ENCODE results near the gene WDR93. TPM values are rescaled to one million over a fixed set of nuclear protein-coding genes. Genes with fewer than 3 reads are reported as not detected.
A peak's percentile ranks its signal among the peaks of the same experiment; 100 is the strongest.

Gene WDR93
- total RNA-seq (2014; rRNA removed; shearing (Covaris generic)): 0.10 and 0.48 TPM in 2 replicates

DNA sequence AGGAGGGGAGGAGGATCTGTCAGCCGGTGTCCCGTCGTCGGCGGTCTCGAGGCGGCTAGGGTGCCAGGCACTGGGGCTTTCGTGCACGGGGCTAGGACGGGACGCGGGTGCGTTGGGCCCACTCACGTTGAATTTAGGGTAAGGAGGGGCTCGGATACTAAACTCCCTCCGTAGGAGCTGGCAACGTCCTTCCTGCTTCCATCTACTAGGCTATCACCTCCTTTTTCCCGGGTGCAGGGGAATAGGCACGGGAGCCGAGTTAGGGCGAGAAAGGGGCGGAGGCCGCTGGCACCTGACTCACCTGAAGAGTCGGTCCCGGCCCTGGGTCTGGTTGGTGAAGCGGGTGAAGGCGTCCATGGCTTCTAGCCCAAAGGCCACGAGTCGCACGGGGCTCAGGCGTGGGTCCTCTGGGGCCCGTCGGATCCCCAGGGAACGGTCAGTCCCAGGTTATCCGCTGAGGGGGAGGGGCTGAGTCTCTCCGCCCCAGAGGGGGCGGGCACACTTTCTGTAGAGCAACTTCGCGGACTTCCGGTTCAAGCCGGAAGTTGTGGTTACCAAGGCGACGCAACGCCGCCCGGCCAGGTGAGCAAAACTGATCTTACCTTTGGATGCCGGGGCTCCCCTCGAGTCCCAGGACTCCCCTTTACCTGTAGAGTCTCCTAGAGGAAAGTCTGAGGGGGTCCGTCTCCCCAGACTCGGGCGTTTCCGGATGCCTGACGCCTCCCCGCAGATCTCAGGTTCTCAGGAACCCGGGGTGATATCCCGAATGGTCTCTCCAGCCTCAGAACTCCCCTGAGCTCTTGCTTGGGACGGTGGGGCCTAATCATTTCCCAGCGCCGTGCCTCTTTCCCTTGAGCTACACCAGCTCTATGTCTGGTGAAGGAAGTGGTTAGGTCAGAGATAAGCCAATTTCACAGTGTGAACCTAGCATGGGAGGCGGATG lies at the start of gene WDR93, which contains the start of gene PEX11A:
Gene WDR93 (plus strand): TSS at position 536 of the 943 bp plus-strand sequence. CDS start 10,936 bp downstream, outside the sequence.
Gene PEX11A (minus strand): TSS at position 479 of the 943 bp plus-strand sequence. CDS start 122 bp downstream, at position 357.
- DNase-seq (ENCODE audit: low read depth): peak; percentile 72

DNA sequence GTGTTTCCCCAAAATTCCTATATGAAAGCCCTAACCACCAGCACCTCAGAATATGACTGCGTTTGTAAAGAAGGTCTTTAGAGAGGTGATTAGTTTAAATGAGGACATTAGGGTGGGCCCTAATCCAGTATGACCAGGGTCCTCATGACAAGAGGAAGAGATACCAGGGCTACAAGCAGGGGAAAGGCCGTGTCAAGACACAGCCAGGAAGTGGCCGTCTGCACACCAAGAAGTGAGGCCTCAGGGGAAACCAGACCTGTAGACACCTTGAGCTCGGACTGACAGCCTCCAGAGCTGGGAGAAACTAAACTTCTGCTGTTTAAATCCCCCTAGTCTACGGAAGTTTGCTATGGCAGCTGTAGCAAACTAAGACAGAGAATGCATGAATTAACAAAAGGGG lies 49.6 kb upstream of the WDR93 start:
- no peak for DNase-seq (ENCODE audit: low read depth)

DNA sequence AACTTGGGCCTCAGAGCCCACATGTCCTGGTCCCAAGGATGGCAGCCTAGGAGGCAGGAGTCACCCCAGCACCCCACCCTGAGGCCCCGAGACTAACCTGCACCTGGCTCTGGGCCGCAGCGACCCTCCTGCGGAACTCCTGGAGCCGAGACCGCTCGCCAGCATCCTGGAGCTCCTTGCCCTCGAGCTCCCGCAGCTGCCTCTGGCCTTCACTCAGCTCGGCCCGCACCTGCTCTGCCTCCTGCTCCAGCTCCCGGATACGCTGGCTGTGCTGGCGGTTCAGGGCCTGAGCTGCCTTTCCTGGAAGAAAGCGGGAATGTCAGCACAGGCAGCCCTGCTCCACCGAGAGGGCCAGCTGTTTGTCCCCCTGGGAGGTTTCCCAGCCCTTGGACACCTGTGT lies 48.5 kb upstream of the WDR93 start:
- no peak for DNase-seq (ENCODE audit: low read depth)

DNA sequence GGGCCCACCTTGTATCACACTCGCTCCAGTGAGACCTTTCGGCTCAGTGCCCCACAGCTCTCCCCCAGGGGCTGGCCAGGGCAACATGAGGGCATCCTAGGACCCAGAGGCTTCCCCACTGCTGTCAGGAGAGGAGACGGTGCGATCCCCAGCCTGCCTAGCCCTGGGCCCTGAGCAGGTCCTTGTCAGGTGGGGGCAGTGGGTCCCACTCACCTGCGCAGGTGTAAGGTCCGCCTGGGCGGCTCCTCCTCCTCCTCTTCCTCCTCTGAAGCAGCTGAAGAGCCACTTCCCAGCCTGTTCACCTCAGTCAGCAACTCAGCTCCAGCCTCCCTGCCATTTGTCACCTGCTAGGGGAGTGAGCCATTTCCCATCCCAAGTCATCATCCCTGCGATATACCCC lies 44.9 kb upstream of the WDR93 start:
- DNase-seq (ENCODE audit: low read depth): no peak

DNA sequence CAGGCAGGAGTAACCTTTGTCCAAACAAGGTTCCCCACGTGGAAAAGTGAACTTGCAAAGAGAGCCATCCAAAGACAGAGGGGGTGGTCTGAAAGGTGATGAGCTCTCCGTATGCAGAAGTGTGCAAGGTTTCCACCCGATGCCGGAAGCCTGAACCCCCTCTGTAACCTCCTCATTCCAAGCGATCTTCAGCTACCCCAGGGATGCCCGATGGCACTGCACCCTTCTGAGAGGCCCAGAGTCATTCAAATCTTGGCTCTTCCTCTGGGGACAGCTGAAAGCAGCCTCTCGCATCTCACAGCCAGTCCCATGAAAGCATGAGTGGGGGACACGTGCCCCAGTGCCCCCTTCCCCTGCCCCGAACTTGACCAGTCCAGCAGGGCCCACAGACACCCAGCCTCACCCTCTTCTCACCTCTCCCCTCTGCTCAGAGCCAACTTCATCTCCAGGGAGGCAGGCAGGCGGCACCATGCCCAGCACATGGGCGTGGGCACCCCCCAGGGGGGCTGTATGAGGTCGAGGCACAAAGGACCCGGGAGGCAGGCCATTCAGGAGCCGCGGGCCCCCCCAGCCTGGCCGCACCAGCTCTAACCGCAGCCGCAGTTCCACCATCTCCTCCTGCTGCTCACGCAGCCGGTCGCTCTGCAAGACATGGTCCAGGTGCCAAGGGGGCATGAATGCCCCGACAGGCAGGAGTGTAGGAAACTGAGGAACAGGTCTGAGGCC lies 44.0 kb upstream of the WDR93 start:
- DNase-seq (ENCODE audit: low read depth): no peak

DNA sequence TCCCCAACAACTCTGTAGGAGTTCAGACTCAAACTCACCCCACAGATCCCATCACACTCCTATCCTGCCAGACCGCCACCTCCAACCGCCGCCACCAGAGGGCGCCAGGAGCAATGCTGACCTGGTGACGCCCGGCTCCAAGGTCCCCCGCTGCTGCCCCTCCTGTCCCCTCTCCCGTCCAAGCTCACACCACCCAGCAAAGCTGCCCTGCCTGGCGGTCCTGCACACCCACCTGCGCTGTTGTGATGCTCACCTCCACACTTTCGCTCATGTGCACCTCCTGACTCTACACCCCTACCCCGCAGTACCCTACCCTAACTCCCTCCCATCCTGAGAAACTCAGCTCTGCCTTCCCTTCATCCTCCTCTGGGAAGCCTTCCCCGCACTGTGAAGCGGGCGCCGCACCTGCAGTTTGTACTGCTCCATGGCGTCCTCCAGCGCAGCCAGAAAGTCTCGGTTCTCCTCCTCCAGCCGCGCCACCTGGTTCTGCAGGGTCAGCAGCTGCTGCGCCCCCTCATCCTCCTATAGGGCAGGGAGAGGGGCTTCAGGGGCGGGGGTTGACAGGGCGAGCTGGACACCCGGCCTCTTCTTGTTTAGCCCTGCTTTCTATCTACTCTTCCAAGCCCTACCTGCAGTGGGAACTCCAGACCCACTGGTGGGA lies 43.3 kb upstream of the WDR93 start:
- peak; percentile 58 for DNase-seq (ENCODE audit: low read depth)

DNA sequence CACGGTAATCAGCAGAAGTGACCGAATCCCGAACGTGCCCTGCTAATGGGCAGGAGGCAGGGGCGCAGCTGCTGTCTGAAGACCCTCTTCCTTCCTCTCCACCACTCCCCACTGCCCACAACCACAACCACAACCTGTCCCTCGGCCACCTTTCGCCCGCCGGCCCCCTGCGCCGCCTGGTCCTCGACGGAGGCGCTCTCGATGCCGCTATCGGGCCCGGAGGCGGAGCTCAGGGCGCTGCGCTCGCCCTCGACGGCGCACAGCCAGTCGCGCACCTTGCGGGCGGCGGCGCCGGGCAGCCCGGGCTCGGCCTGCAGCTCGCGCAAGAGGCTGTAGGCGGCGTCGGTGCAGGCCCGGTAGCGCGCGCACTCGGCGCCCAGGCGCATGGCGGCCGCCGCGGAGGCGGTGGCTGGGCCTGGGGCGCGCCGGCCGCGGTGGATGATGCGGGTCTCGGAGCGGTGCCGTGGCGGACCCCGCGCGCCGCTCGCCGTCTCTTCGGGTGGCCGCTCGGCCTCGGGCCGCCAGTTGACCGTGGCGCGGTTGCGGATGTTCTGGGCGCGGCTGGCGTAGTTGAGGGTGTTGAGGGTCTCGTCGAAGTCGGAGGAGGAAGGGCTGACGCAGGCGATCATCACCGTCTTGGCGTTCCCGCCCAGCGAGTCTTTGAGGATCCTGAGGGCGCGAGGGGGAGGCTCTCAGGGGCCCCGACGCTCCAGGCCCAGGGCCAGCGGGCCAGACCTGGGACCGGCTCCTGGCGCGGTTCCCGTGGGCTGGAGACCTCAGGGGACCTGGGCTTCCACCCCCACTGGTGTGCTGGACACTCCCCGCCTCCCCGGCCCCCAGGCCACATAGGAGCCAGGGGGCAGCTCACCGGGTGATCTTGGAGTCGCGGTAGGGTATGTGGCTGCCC lies 42.3 kb upstream of the WDR93 start:
- DNase-seq (ENCODE audit: low read depth): no peak

DNA sequence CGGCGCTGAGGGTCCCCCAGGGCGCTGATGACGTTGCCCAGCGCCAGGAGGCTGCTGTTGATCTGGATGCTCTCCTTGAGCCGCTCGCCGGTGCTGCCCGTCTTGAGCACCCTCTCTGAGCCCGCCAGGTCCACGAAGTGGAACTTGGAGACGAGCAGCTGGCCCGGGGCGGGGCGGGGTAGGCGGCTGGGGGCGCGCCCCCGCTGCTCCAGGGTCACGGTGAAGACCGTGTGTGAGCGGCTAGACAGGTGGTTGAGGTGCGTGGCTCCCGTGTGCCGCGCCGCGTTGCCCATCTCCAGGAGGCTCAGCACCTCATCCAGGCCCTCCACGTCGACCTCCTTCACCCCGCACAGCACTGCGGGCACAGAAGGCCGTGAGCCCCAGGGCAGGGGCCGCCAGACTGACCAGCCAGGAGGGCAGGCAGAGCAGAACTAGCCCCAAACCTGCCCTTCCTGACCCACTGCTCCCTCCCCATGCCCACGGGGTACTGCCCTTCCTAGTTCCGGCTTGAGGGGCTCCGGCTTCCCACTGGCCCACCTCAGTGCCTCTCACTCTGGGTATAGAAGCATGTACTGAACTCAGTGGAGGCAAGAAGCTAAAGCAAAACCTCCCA lies 41.5 kb upstream of the WDR93 start:
- no peak for DNase-seq (ENCODE audit: low read depth)

DNA sequence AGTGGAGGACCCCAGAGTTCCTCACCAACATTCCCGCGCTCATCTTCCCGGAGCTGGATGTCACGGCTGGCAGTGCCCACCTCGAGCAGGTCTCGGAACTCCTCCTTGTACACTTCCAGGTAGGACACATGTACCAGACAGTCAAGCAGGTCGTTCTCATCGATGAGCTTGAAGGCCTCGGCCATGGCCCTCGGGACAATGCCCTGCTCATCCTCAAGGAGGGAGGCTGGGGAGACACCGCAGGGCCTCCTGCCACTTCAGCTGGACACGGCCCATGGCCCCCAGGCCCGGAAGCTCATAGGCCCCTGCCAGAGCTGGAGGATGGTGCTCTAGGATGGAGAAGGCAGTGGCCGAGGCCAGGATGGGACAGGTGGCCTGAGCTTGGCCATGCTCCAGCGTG lies 40.9 kb upstream of the WDR93 start:
- DNase-seq (ENCODE audit: low read depth): no peak

DNA sequence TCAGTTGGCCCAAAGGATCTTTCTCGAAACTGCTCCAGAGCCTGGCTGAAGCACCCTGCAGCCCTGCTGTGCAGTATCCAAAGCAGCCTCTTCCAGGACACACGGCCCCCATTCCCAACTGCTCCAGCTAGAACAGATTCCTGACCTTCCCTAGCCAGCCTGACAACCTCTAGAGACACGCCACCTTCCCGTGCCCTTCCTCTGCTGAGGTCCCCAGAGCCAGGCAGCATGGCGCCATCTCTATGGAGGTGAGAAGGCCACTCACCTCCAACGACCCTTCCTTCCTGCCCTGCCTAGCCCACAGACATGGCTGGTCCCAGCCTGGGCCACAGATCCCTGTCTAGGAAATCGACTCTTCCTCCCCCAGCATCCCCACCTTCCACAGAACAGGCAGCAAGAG lies 38.5 kb upstream of the WDR93 start:
- no peak for DNase-seq (ENCODE audit: low read depth)

DNA sequence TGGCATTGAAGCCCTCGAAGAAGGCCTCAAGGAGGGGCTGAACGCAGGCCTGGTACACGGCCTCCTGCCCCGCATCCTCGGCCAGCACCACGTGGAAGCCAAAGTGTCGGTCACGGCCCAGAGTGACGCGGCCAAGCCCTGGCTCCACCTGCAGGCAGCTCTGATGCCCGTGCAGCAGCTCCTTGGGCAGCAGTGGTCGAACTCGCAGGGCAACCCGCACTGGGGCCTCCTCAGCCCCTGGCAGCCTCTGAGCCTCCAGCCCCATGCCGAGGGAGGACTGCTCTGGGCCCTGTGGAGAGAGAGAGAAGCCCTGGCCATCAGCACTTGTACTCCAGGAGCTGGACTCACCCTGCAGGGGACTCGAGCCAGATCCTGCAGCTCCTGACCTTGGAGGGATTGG lies 37.9 kb upstream of the WDR93 start:
- no peak for DNase-seq (ENCODE audit: low read depth)

DNA sequence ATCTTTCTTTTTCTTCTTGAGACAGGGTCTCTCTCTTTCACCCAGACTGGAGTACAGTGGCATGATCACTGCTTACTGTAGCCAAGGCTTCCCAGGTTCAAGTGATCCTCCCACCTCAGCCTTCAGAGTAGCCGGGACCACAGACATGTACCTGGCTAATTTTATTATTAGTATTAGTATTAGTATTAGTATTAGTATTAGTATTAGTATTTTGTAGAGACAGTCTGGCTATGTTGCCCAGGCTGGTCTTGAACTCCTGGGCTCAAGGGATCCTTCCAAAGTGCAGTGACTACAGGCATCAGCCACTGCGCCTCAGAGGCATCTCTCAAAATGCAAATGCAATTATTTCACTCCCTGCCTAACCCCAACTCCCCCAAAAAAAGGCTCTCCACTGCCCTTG lies 37.0 kb upstream of the WDR93 start:
- no peak for DNase-seq (ENCODE audit: low read depth)

DNA sequence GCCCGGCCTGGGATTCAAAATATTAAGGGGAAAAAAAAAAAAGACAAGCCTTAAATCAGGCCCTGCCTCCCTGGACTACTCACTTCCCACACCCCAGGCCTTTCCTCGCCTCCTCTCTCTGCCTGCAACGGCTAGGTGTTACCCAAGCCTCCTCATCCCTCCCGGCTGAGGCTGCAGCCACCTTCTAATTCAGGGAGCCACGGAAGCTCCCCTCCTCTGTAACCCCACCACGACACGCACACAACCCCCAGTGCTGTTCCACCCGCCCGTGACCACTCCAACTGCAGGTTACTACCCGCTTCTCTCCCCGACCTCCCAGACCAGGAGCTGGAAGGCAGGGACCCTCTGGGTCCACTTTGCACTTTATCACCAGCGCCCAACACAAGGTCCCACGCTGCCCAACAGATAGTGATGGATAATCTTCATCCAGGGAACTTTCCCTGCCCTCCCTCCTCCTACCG lies 36.3 kb upstream of the WDR93 start:
- peak; percentile 45 for DNase-seq (ENCODE audit: low read depth)

DNA sequence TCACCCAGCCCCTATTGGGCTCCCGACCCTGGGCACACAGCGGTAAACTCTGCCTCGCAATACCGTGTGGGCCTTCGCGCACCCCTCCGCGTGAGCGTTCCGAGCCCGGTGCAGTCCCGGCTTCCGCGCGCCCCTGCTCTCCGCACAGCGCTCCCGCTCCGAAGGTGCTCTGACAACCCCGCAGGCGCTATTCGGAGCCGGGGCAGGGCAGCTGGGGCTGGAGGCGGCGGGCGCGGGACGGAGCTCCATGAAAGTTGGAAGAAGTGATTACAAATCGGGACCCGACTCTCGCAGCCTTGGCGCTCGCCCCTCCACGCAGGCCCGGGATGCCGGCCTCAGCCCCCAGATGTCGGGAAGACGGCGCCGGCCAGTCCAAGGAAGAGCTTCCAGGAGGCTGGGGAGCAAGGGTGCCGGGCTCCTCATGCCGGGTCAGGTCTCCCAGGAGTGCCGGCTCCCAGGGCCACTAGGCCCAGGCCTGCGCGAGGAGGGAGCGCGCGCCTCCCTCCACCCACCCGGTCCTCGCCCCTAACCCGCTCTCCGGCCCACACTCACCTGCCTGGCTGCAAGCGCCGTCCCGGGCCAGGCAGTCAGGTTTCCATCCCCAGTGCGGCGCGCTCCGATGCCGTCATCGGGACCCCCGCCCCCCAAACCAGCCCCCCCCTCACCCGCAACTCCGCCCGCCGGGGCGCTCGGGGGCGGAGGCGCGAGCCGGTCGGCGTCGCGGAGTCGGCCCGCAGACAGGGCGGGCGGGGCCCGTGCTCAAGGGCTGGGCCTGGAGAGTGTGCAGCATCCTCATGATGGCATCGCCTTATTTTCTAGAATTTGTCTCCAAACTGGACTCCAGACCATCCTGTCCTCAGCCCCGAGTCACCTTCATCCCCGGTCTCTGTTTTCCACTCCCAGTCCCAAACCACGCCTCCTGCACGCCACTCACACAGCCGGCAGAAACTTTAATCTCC lies 35.5 kb upstream of the WDR93 start, which contains the start of gene KIF7:
Gene KIF7 (minus strand): TSS at position 621 of the 959 bp plus-strand sequence. CDS start 2,537 bp downstream, outside the sequence.
- peak; percentile 42 for DNase-seq (ENCODE audit: low read depth)

DNA sequence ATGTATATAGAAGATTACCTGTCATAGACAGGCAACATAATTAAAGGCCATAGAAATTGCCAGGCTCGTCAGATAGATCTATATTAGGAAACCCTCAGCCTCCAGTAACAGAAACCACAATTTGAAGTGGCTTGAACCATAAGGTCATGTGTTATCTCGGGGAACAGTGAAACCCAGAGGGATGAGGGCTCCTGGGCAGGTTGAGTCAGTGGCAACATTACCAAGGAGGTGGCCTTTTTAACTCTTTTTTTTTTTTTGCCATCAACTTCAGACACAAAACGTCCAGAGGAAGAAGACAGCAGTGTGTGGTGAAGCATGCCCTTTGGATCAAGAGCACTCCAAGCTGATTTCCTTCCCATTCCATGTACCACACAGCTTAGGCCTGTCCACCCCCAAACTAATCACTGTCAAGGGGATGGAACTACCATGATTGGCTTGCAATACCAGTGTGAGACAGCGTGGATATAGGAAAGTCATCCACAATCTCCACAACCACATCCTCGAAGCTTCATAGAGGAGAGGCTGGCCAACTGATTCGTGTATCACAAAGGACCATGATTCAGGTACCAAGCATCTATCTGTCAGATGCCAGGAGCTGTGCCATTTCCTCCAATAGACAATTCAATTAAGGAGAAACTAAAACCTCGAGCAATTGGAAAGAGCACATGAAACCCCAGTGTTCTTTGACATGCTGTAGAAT lies 34.3 kb upstream of the WDR93 start:
- DNase-seq (ENCODE audit: low read depth): peak; percentile 58

DNA sequence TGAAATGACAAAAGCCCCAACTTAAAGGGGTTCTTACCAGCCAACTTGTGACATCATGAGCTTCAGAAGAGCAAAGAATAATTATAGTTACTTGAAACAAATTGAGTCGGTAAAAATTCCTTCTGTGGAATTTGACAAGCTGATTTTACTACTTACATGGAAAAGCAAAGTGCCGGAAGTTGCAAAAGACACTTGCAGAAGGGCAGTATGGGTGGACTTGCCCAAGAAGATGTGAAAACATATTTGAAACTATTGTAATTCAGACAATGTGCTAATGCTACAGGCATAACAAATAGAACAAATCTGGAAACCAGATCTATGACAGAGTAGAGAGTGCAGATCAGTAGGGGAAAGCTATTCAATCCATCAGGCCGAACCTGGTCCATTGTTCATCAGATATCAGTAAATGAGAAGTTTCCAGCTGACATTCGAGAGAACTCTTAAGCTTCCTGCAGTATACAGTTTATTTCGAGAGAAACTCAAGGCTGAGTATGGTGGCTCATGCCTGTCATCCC lies 32.9 kb upstream of the WDR93 start:
- DNase-seq (ENCODE audit: low read depth): no peak

DNA sequence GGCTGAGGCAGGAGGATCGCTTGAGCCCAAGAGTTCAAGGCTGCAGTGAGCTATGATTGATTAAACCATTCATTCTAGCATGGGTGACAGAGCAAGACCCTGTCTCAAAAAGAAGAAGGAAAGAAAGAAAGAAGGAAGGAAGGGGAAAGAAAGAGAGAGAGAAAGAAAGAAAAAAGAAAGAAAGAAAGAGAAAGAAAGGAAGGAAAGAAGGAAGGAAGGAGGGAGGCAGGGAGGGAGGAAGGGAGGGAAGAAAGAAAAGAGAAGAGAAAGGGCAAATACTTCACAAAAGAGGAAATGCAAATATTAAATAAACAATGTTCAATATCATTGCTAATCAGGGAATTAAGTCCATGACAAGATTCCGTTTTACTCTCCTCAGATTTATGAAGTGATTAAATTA lies 31.3 kb upstream of the WDR93 start:
- DNase-seq (ENCODE audit: low read depth): no peak

DNA sequence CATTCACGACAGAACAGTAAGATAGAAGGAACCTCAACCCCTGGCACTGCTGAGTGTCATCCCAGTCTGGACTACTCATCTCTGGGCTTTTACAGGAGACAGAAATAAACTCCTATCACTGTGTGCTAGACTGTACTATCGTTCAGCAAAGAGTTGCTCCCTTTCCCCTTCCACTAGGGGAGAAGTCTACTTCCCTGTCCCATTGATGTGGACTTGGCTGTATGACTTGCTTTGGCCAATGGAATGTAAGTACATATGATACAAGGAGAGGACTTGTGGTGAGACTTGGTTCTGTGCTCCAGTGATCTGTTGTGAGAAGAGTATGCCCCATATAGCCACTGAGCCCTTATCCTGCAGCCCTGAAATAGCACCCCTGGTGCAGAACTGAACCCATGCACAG lies 30.1 kb upstream of the WDR93 start:
- DNase-seq (ENCODE audit: low read depth): no peak
